ENCODE results near the gene MGMT.

DNA sequence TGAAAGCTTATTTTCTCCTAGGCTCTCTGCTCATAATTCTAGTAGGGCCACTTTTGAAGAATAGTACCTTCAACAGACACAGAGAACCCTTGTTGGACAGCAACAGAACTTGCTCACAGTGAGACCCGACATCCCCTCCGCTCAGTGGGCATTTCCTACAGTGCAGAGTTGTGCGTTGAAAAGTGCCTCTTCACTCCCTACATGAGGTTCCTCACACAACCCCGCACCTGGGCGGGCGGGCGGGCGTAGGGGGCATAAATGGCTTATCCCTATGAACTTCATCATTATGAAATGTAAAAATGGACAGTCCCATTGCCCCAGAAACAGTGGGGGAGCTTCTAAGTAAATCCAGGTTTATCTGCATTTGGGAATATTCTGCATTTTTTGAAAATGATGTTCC is 174.9 kb downstream of the MGMT start:
- TF ChIP-seq, protein P1, sequence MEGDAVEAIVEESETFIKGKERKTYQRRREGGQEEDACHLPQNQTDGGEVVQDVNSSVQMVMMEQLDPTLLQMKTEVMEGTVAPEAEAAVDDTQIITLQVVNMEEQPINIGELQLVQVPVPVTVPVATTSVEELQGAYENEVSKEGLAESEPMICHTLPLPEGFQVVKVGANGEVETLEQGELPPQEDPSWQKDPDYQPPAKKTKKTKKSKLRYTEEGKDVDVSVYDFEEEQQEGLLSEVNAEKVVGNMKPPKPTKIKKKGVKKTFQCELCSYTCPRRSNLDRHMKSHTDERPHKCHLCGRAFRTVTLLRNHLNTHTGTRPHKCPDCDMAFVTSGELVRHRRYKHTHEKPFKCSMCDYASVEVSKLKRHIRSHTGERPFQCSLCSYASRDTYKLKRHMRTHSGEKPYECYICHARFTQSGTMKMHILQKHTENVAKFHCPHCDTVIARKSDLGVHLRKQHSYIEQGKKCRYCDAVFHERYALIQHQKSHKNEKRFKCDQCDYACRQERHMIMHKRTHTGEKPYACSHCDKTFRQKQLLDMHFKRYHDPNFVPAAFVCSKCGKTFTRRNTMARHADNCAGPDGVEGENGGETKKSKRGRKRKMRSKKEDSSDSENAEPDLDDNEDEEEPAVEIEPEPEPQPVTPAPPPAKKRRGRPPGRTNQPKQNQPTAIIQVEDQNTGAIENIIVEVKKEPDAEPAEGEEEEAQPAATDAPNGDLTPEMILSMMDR (conservative IDR thresholded peaks at IDR 0.05 in 1 of 2, IDR thresholded peaks at IDR 0.05 in 1 of 2; ENCODE audit: extremely low read depth in 1 of 2, insufficient read depth in 1 of 2, low read depth in 1 of 2, low read length in 2 of 2) = no peak
- no peak for TF ChIP-seq EZH2 (IDR thresholded peaks at IDR 0.05; ENCODE audit: borderline replicate concordance, low read length)
